SK-N-SH (cell line): ENCODE measurements around the gene EGFLAM. TPM values are rescaled to one million over a fixed set of nuclear protein-coding genes. Genes with fewer than 3 reads are reported as not detected.
A peak's percentile ranks its signal among the peaks of the same experiment; 100 is the strongest.

ENCODE experiments used
- CTCF ChIA-PET: fragments of 300-600, 350-600 bp; formaldehyde crosslinking; extraction: SDS; loops from one replicate; lab custom pipeline; 2021; lab: Yijun Ruan, JAX
- POLR2A ChIA-PET: fragments of 350-600 bp; sonication (Branson Sonifier 250); formaldehyde crosslinking; extraction: SDS; loops from one replicate; lab custom pipeline; 2020; ENCODE audit warnings: antibody characterized with exemption, inconsistent platforms; lab: Yijun Ruan, JAX
- DNase-seq: peaks from one replicate; pipeline ENCODE4 v3.0.0; 2012
- H2AFZ ChIP-seq: fragments of 200-600 bp; sonication (generic); 2 replicates; pipeline ENCODE4 v1.8.1; 2016; ENCODE audit warnings: antibody characterized with exemption, mild to moderate bottlenecking, low read depth
- H3F3A ChIP-seq: fragments of 200-600 bp; sonication (generic); replicated peaks from 2 replicates; pipeline ENCODE3; 2016; ENCODE audit warnings: antibody characterized with exemption, mild to moderate bottlenecking; ENCODE audit not compliant: insufficient read depth
- H3K27ac ChIP-seq, 2 experiments: fragments of 200-500 bp in 1 of 2; fragments of 200-600 bp in 1 of 2; sonication (Bioruptor generic) in 1 of 2; sonication (generic), shearing (Covaris generic) in 1 of 2; 2 replicates each; pipeline versions ENCODE4 v1.5.1 to v1.6.1; 2014 to 2016; ENCODE audit warnings: low read depth in 2 of 2, inconsistent platforms in 1 of 2, low read length in 1 of 2, mild to moderate bottlenecking in 1 of 2, mixed read lengths in 1 of 2
- H3K27me3 ChIP-seq: fragments of 200-600 bp; sonication (generic), shearing (Covaris generic); 2 replicates; pipeline ENCODE4 v1.6.1; 2016; ENCODE audit warnings: mixed run types; ENCODE audit not compliant: insufficient read depth
- H3K36me3 ChIP-seq, 2 experiments: fragments of 200-500 bp in 1 of 2; fragments of 200-600 bp in 1 of 2; sonication (Bioruptor generic) in 1 of 2; sonication (generic) in 1 of 2; replicated peaks in 1 of 2; 2 replicates each; pipeline versions ENCODE3 to v1.5.1; 2014 to 2016; ENCODE audit warnings: low read length in 1 of 2, mild to moderate bottlenecking in 1 of 2; ENCODE audit not compliant: insufficient read depth in 2 of 2, control insufficient read depth in 1 of 2
- H3K4me1 ChIP-seq, 2 experiments: fragments of 200-500 bp in 1 of 2; fragments of 200-600 bp in 1 of 2; sonication (Bioruptor generic) in 1 of 2; sonication (generic), shearing (Covaris generic) in 1 of 2; 2 replicates each; pipeline versions ENCODE4 v1.5.1 to v1.6.1; 2014 to 2016; ENCODE audit warnings: low read depth in 1 of 2, low read length in 1 of 2, mixed run types in 1 of 2; ENCODE audit not compliant: insufficient read depth in 2 of 2, control insufficient read depth in 1 of 2
- H3K4me2 ChIP-seq: fragments of 200-600 bp; sonication (generic), shearing (Covaris generic); 2 replicates; pipeline ENCODE4 v1.6.1; 2017; ENCODE audit warnings: mixed run types
- H3K4me3 ChIP-seq, 2 experiments: fragments of 200-500 bp in 1 of 2; fragments of 200-600 bp in 1 of 2; sonication (Bioruptor generic) in 1 of 2; sonication (generic), shearing (Covaris generic) in 1 of 2; 2 replicates each; pipeline versions ENCODE4 v1.5.1 to v1.8.1; 2014 to 2016; ENCODE audit warnings: low read depth in 2 of 2, inconsistent platforms in 1 of 2, low read length in 1 of 2, mild to moderate bottlenecking in 1 of 2, mixed read lengths in 1 of 2, moderate library complexity in 1 of 2
- H3K79me2 ChIP-seq: fragments of 200-600 bp; sonication (generic); 2 replicates; pipeline ENCODE4 v1.8.1; 2017; ENCODE audit warnings: mild to moderate bottlenecking; ENCODE audit not compliant: insufficient read depth
- H3K9ac ChIP-seq: fragments of 200-600 bp; sonication (generic); 2 replicates; pipeline ENCODE4 v1.6.1; 2017; ENCODE audit warnings: mixed run types
- H3K9me2 ChIP-seq: fragments of 200-600 bp; sonication (generic); 2 replicates; pipeline ENCODE4 v1.6.1; 2017; ENCODE audit warnings: mixed run types
- H3K9me3 ChIP-seq: fragments of 200-600 bp; sonication (generic); 2 replicates; pipeline ENCODE4 v1.6.1; 2017; ENCODE audit warnings: mixed run types, mild to moderate bottlenecking, moderate library complexity
- H4K20me1 ChIP-seq: fragments of 200-600 bp; sonication (generic); 2 replicates; pipeline ENCODE4 v1.6.1; 2017; ENCODE audit warnings: mild to moderate bottlenecking, mixed run types; ENCODE audit not compliant: insufficient read depth
- CTCF ChIP-seq: fragments of 200-600 bp; sonication (generic); IDR thresholded peaks from 2 replicates; pipeline ENCODE4 v1.6.1; 2017; ENCODE audit warnings: antibody characterized with exemption, mild to moderate bottlenecking, moderate library complexity
- ELF1 ChIP-seq: IDR thresholded peaks from 2 replicates; pipeline ENCODE4 v1.4.0; 2012
- EP300 ChIP-seq, 2 experiments: IDR thresholded peaks; 2 replicates each; pipeline versions ENCODE4 v1.4.0 to v1.6.1; 2012; ENCODE audit warnings: borderline replicate concordance in 1 of 2, low read depth in 1 of 2, low read length in 1 of 2
- EZH2phosphoT487 ChIP-seq: fragments of 200-600 bp; sonication (generic); IDR thresholded peaks from 2 replicates; pipeline ENCODE4 v1.6.1; 2017; ENCODE audit warnings: low read depth, mixed run types, mild to moderate bottlenecking, antibody characterized with exemption, moderate library complexity, borderline replicate concordance
- FOSL2 ChIP-seq: IDR thresholded peaks from 2 replicates; pipeline ENCODE4 v1.4.0; 2012; ENCODE audit warnings: low read depth, mild to moderate bottlenecking, moderate library complexity, borderline replicate concordance
- FOXM1 ChIP-seq: IDR thresholded peaks from 2 replicates; pipeline ENCODE4 v1.4.0; 2012; ENCODE audit warnings: low read depth, mild to moderate bottlenecking
- GABPA ChIP-seq: IDR thresholded peaks from 2 replicates; pipeline ENCODE4 v1.4.0; 2012; ENCODE audit warnings: low read depth, mild to moderate bottlenecking
- GATA2 ChIP-seq: sonication (generic); formaldehyde crosslinking; IDR thresholded peaks from 2 replicates; pipeline ENCODE4 v1.5.0; 2020; ENCODE audit warnings: mild to moderate bottlenecking, missing genetic modification reagents
- IRF3 ChIP-seq: fragments of 150-350 bp; IDR thresholded peaks from 2 replicates; pipeline ENCODE4 v1.6.1; 2016; ENCODE audit warnings: mild to moderate bottlenecking, low read depth, low read length
- JUND ChIP-seq: IDR thresholded peaks from 2 replicates; pipeline ENCODE4 v1.4.0; 2012
- MAX ChIP-seq: IDR thresholded peaks from 2 replicates; pipeline ENCODE4 v1.4.0; 2012; ENCODE audit warnings: low read depth
- MXI1 ChIP-seq: IDR thresholded peaks from 2 replicates; pipeline ENCODE4 v1.6.1; 2012; ENCODE audit warnings: mild to moderate bottlenecking, low read depth, low read length, improper control_type of control experiment
- NFIC ChIP-seq: IDR thresholded peaks from 2 replicates; pipeline ENCODE4 v1.4.0; 2012; ENCODE audit warnings: borderline replicate concordance
- NRF1 ChIP-seq: IDR thresholded peaks from 2 replicates; pipeline ENCODE4 v1.6.1; 2012; ENCODE audit warnings: low read depth, mild to moderate bottlenecking, low read length
- POLR2AphosphoS5 ChIP-seq: IDR thresholded peaks from 2 replicates; pipeline ENCODE4 v1.6.1; 2012; ENCODE audit warnings: low read depth, low read length
- RAD21 ChIP-seq: IDR thresholded peaks from 2 replicates; pipeline ENCODE4 v1.6.1; 2012; ENCODE audit warnings: mild to moderate bottlenecking, low read length
- RCOR1 ChIP-seq: fragments of 150-350 bp; IDR thresholded peaks from 2 replicates; pipeline ENCODE4 v1.6.1; 2017; ENCODE audit warnings: antibody characterized with exemption, low read length
- REST ChIP-seq: IDR thresholded peaks from 2 replicates; pipeline ENCODE4 v1.6.1; 2012; ENCODE audit warnings: mild to moderate bottlenecking, low read depth, low read length, moderate library complexity
- RFX5 ChIP-seq: IDR thresholded peaks from 2 replicates; pipeline ENCODE4 v1.6.1; 2012; ENCODE audit warnings: mild to moderate bottlenecking, improper control_type of control experiment, low read length
- RXRA ChIP-seq: IDR thresholded peaks from 2 replicates; pipeline ENCODE4 v1.4.0; 2012; ENCODE audit warnings: low read depth, mild to moderate bottlenecking, borderline replicate concordance
- SIN3A ChIP-seq: IDR thresholded peaks from 2 replicates; pipeline ENCODE4 v1.6.1; 2012; ENCODE audit warnings: low read depth, mild to moderate bottlenecking, low read length, moderate library complexity, borderline replicate concordance
- SMC3 ChIP-seq: IDR thresholded peaks from 2 replicates; pipeline ENCODE4 v1.6.1; 2012; ENCODE audit warnings: low read depth, low read length, improper control_type of control experiment
- TAF1 ChIP-seq: IDR thresholded peaks from 2 replicates; pipeline ENCODE4 v1.6.1; 2012; ENCODE audit warnings: low read depth, mild to moderate bottlenecking, low read length, moderate library complexity, borderline replicate concordance
- TCF12 ChIP-seq: IDR thresholded peaks from 2 replicates; pipeline ENCODE4 v1.4.0; 2012
- USF2 ChIP-seq: fragments of 150-350 bp; IDR thresholded peaks from 2 replicates; pipeline ENCODE4 v1.6.1; 2017; ENCODE audit warnings: antibody characterized with exemption, low read length, low read depth, borderline replicate concordance
- YY1 ChIP-seq: IDR thresholded peaks from 2 replicates; pipeline ENCODE4 v1.4.0; 2012; ENCODE audit warnings: low read depth, mild to moderate bottlenecking
- WGBS: methylation state at CpG from one replicate; pipeline ENCODE4 v1.1.6; 2017; ENCODE audit warnings: low lambda C conversion rate; 5-methylcytosine and 5-hydroxymethylcytosine counted together
- polyA plus RNA-seq, 3 experiments: library from polyadenylated mRNA; depleted of rRNA; stranded (reverse); fragments of >200 nt; gene quantifications; 2 replicates each; pipeline ENCODE4 v1.2.3, GENCODE V29; 2012

EGFLAM gene
- polyA plus RNA-seq, 1 of the 3 experiments (the other 2 are of a cell fraction), result 0.05 TPM

GRCh38 chr5:38441453-38442246, 183.3 kb downstream of the EGFLAM start:
- H3K9ac ChIP-seq, result no peak overlapping the region
- no peaks in the 10 kb centered on the region for H3K4me1 ChIP-seq
- H3F3A ChIP-seq, result no peaks in the 10 kb centered on the region
- no peak overlapping the region; a peak in 1 of 4 replicates for H3K4me3 ChIP-seq
- ChIA-PET CTCF (interaction anchor here (0.5 to 5.7 kb wide), 143 partner anchors 10 to 720 kb away, joined by 3 to 338 read pairs (median 4); no protein-coding TSS in a partner anchor), POLR2A (interaction anchor here (0.7 kb wide), 1 partner anchor 368 kb away, joined by 3 read pairs; no protein-coding TSS in a partner anchor)
- H3K9me2 ChIP-seq, result no peaks in the 10 kb centered on the region
- WGBS, result 34% methylated on average over 9 of the region's 9 CpGs
- peak; percentile 86 for DNase-seq
- no peak overlapping the region for H3K27ac ChIP-seq
- no peaks in the 10 kb centered on the region for H3K79me2 ChIP-seq
- H3K9me3 ChIP-seq, result no peaks in the 10 kb centered on the region
- H3K27me3 ChIP-seq, result no peaks in the 10 kb centered on the region
- no peak overlapping the region for H3K4me2 ChIP-seq
- no peaks in the 10 kb centered on the region for H4K20me1 ChIP-seq
- no peak overlapping the region for H2AFZ ChIP-seq
- no peaks in the 10 kb centered on the region for H3K36me3 ChIP-seq
- no peak for TF ChIP-seq GABPA
- TF ChIP-seq YY1, result no peak
- TF ChIP-seq EP300 (IDR thresholded peaks at IDR 0.05; ENCODE audit: borderline replicate concordance in 1 of 2, low read depth in 1 of 2, low read length in 1 of 2), result no peak
- TF ChIP-seq RXRA, result no peak
- TF ChIP-seq CTCF, result peak; percentile 97
- TF ChIP-seq USF2, result no peak
- no peak for TF ChIP-seq REST
- TF ChIP-seq TAF1, result no peak
- TF ChIP-seq MXI1, result 0 out of 2 replicates have a peak, but pooled peaks have one; percentile 19
- no peak for TF ChIP-seq IRF3
- TF ChIP-seq FOXM1, result no peak
- TF ChIP-seq RCOR1, result peak; percentile 58; the same call in 1 of the 2 replicates
- TF ChIP-seq JUND, result no peak
- no peak for TF ChIP-seq TCF12
- TF ChIP-seq EZH2phosphoT487, result no peak
- 0 out of 2 replicates have a peak, but pooled peaks have one; percentile 42 for TF ChIP-seq RFX5
- peak; percentile 100 for TF ChIP-seq SMC3
- TF ChIP-seq POLR2AphosphoS5, result no peak
- no peak for TF ChIP-seq FOSL2
- TF ChIP-seq NRF1, result peak; percentile 40
- no peak for TF ChIP-seq ELF1
- TF ChIP-seq SIN3A, result no peak
- TF ChIP-seq RAD21, result peak; percentile 99
- TF ChIP-seq NFIC, result no peak; the same call in 1 of the 2 replicates
- no peak for TF ChIP-seq MAX
- no peak for TF ChIP-seq GATA2 (CRISPR knock-in tag)
